DMS153 (cell line): ENCODE results near the gene PPARG.

Experiments
- DNase-seq: peaks from one replicate; lab custom pipeline; 2025; lab: John Stamatoyannopoulos, UW

PPARG gene

GRCh38 chr3:12415014-12415680 is 126.3 kb downstream of the PPARG start:
- DNase-seq = no peak

GRCh38 chr3:12416731-12417130 is 127.9 kb downstream of the PPARG start:
- no peak for DNase-seq

- no peak for DNase-seq
Measured at GRCh38 chr3:12420393-12420792, 131.5 kb downstream of the PPARG start.

DNA sequence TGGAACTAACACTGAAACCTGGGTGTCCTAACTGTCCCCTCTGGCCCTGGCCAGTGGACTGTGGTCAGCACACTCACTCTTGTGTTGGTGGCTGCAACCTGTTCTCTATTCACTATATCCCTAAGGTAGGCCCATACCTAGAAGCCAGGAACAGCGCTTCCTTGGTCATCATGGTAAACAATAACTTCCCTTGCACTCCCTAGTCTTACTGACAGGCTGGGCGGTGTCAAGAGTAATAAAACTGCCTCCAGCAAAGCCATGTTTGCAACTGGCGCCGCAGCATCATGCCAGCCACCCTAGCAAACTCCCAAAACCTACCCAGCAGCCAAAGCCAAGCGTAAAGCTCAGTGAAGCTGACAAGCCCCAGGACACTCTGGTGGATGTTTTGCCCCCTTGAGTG is 132.3 kb downstream of the PPARG start:
- DNase-seq = no peak

- no peak for DNase-seq
Measured at GRCh38 chr3:12423131-12423530, 134.3 kb downstream of the PPARG start.

- no peak for DNase-seq
Measured at GRCh38 chr3:12423918-12424630, 135.2 kb downstream of the PPARG start.

GRCh38 chr3:12424635-12425319 is 135.9 kb downstream of the PPARG start:
- DNase-seq = no peak

- no peak for DNase-seq
Measured at GRCh38 chr3:12425850-12426579, 137.1 kb downstream of the PPARG start.

DNA sequence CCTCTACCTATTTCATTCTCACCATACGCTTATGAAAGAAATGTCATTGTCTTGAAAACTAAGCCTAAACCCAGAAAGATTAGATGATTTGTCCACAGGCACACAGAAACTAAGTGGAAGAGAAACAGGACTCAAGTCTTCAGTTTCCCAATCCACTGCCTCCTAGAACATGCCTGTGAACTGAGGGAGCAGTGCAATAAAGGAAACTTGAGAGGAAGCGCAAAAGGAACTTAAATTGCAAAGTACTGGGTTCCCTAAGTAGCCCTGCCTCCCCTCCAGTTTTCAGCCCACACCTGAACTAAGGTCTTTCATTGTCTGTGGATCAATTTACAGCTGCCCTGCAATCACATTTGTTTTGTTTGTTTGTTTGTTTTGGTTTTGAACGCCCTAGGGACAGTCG is 138.7 kb downstream of the PPARG start:
- DNase-seq = no peak

GRCh38 chr3:12428126-12428525 is 139.3 kb downstream of the PPARG start:
- DNase-seq = no peak

DNA sequence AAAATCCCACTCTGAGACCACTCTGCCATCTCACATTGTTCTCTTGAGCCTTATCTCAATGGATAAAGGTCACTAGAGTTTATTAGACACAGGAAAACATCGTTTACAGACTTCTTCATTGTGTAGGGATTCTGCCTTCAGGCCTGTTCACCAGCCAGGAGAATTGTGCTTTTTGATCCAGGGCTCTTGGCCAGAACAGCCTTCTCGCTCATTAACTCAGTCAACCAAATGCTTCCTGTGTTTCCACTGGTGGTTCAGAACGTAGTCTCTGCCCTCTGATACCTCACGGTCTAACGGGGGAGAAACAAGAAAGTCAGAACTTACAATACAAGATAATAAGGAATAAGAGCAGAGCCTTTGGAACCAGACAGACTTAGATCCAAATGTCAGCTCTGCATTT is 141.2 kb downstream of the PPARG start:
- DNase-seq = no peak

- no peak for DNase-seq
Measured at GRCh38 chr3:12433823-12434222, 145.0 kb downstream of the PPARG start.

DNA sequence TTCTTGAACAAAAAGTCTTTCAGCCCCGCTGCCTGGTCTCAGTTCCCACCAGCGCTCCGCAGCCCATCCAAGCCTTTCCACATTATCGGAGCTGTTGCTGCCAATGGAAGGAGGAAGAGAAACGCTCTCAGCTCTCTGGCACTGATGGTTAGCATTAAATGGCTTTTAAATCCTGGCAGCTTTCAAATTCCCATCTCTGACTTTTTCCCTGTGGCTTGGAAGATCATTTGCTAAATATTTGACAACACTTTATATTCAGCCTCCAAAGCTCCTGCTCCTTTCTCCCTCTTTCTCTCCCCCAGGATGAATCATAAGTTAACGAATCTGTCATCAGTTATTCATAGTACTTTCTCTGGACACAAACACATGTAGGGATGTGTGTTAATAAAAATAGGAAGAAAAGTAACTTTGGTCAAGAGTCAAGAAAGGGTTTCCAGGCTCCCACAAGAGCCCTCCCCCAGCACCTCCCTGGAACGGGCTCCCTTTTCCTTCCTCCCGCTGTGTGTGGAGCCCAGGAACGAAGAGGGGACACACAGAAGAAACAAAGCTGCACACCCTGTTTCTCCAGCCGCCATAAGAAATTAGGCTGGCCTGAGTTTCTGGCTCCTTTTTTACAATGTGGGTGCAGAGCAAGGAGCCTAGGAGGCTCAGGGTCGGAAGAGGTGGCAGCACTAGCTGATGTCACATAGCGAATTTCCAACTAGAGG is 147.8 kb downstream of the PPARG start:
- no peak for DNase-seq

DNA sequence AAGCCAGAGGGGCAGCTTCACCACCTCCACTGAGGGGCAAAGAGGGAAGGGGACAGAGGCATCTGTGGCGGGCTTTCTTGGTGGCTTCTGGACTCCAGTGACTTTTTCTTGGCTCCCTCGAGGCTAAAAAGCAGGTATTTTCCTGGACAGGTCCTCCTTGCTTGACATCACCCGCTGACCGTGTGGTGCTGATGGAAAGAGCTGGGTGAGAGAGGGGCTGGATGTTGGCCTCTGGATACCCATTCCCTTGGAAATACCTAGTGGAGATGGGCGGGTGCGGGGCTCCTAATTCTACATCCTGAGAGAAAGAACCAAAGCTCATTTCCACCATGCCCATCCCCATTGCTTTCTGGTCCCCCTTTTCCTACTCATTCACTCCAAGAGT is 148.3 kb downstream of the PPARG start:
- no peak for DNase-seq

DNA sequence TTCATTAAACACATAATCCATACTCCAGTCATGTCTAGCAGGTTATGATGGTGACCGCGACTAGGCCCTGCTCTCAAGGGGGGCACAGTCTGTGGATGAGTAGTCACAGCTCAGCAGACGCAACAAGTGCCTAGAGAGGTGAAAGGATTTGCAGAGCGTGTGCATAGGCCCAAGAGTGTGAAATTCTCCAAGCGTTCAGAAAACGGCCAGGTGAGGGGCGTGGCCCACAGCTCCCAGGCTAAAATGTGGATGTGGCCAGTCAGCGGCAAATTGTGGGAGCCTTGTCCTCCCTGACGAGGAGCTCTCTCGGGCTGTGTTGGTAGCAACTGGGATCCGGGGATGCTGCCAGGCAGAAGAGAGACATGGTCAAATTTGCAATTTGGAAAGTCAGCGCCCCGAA is 149.0 kb downstream of the PPARG start:
- no peak for DNase-seq

- no peak for DNase-seq
Measured at GRCh38 chr3:12438318-12438717, 149.4 kb downstream of the PPARG start.

DNA sequence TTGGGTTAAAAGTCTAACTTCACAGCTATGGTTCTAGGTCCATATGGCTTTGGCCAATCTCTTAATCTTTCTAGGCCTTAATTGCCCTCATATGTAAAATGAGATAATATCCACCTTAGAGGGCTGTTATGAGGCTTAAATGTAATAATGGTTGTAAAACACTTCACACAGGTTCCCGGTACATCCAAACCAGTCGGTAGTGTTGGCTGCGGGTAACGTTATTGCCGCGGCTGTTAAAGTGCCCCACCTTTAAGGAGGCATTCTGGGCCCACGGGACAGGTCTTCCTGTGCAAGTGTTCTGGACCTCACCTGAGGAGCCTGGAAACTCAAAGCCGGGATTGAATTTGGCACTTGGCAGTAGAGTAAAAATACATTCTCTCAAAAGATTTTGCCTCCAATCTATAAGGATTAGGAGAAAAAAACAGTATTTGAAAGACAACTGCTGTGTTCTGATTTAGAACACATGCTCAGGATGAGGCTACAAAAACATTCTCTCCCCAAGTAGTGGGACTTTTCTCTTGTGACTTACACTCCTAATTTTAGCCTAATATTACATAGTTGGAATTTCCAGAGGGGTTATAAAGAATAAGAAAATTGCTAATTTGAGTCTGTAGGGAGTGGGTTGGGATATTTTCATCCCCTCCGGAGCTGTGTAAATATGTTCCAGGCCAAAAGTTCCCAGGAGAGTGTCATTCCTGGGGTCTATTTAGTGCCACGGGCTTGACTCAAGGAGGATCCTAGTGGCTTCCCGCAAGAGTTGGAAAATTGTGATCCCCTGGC is 150.5 kb downstream of the PPARG start:
- no peak for DNase-seq

DNA sequence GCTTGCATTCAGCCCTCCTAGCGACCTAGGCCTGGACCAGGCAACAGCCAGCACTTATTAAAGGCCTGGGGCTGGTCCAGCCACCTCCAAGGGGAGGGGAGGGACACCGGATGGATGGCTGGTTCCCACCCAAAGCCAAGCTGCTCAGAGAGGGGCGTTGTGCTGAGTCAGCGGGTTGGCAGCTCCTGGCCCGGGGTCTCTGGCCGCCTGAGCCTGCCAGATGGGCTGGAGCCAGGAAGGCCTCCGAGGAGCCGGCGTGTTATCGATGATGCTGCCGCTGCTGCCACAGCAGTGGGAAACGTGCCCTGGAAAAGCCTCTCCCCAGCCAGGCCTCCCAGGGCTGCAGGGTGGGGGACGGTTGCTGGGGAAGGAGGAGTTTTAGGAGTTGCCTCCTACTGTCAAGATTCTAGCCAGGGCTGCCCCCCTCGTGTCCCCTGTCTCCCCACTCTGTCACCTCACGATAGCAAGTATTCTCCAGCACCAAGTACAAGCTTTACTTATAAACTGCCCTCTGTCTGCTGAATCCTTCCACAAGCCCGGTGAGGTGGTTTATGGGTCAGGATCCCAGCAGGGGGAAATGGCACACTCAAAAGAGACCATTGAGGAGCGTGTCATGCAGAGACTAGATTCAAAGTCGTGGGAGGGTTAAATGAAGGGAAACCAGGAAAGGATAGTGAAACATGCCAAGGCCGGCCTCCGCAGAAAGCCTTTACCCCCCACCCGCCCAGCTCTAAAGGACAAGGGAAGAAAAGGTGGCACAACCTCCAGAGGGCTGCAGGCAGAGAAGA is 152.3 kb downstream of the PPARG start:
- DNase-seq = no peak

DNA sequence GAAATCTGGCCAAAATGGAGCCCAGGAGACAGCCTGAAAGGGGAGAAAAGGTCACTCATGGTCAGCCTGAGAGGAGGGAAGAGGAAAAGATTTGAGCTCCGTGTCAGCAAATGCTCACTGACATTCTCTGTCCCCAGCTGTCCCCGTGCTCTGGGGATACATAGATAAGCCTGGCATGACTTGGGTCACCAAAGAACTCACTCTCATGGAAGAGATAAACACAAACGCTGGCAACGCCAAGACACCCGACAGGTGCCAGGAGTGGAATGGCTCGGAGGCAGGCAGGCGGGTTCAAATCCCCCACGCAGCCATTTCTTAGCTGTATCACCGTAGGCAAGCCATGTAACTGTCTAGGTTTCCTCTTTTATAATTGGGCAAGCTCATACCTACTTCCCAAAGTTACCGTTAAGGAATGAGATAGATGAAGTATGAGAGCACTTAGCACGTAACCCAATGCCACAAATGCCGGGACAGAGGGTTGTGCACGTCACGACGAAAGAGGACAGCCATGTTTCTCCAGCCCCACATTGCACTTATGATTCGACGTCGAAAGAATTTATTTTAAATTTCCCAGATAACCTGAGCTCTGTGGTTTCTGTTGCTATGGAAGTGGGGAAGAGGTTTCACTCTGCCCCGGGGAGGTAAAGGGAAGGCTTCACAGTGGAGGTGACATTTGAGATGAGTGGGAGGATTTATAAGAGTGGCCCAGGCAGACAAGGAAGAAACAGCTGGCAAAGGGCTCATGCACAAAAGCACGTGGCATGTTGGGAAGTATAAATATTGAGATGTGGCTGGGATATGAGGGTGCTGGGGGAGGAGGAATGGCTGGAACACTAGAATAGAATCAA is 154.0 kb downstream of the PPARG start:
- DNase-seq = no peak
